Right lobe of liver (tissue), 4 donors: ENCODE results near the gene PLA2G2D.

ENCODE experiments used
- CTCF ChIP-seq, 4 donors: fragments of 200-600 bp in 3 of 4; fragments of 450-650 bp in 1 of 4; IDR thresholded peaks; one replicate each; pipeline versions ENCODE4 v1.5.1 to v1.8.0; 2016 to 2022; ENCODE audit warnings: antibody characterized with exemption in 4 of 4, mild to moderate bottlenecking in 2 of 4
- POLR2A ChIP-seq: fragments of 450-650 bp; IDR thresholded peaks from one replicate; pipeline ENCODE4 v1.6.1; 2017; ENCODE audit warnings: antibody characterized with exemption, mild to moderate bottlenecking
- donor health status: DM: no; HTN: no; CAD: no.
- donor health status: DM: no; HTN: no; CAD: no.
- donor health status: DM: no; HTN: yes; CAD: no.

- TF ChIP-seq POLR2A: no peak
- TF ChIP-seq CTCF (IDR thresholded peaks at IDR 0.05): no peak
Measured at GRCh38 chr1:20154301-20154831, 35.0 kb upstream of the PLA2G2D start.
